IMR-90 (cell line): Measurements from ENCODE around the gene CLCN5. TPM values are rescaled to one million over a fixed set of nuclear protein-coding genes. Genes with fewer than 3 reads are reported as not detected.

ENCODE experiments used
- ATAC-seq: fragments of 200-7000 bp; cut with Tn5 transposase; 2 replicates; pipeline ENCODE4 v1.9.1; 2020; ENCODE audit warnings: low read depth, mild to moderate bottlenecking, moderate library complexity
- BruUV-seq: library from RNA; stranded (reverse); fragments of 400-500 nt; replicated peaks from 2 replicates; lab custom pipeline; 2021; lab: Mats Ljungman, UMichigan
- CTCF ChIA-PET: fragments of 300-600 bp; formaldehyde crosslinking; extraction: SDS; loops from one replicate; lab custom pipeline; 2021; ENCODE audit warnings: antibody characterized with exemption; lab: Yijun Ruan, JAX
- POLR2A ChIA-PET: fragments of 300-600 bp; sonication (Branson Sonifier 250); formaldehyde crosslinking; loops from one replicate; lab custom pipeline; 2022; ENCODE audit warnings: antibody characterized with exemption; ENCODE audit not compliant: unreplicated experiment; lab: Charles Lee
- DNase-seq: peaks from one replicate; pipeline ENCODE4 v3.0.0; 2013
- H2AFZ ChIP-seq: replicated peaks from 2 replicates; pipeline ENCODE3; 2013; ENCODE audit warnings: low read length, mild to moderate bottlenecking; ENCODE audit not compliant: poor library complexity
- H2AK5ac ChIP-seq: 2 replicates; pipeline ENCODE4 v1.6.1; 2013; ENCODE audit warnings: low read depth, low read length, inconsistent platforms
- H2AK9ac ChIP-seq: replicated peaks from 2 replicates; pipeline ENCODE3; 2013; ENCODE audit warnings: mild to moderate bottlenecking, low read depth, low read length, moderate library complexity; ENCODE audit not compliant: poor library complexity
- H2BK120ac ChIP-seq: 2 replicates; pipeline ENCODE4 v1.6.1; 2013; ENCODE audit warnings: low read depth, low read length, inconsistent platforms
- H2BK15ac ChIP-seq: 3 replicates; pipeline ENCODE4 v1.6.1; 2013; ENCODE audit warnings: low read depth, low read length, inconsistent platforms
- H2BK20ac ChIP-seq: 2 replicates; pipeline ENCODE4 v1.6.1; 2013; ENCODE audit warnings: low read depth, mild to moderate bottlenecking, inconsistent platforms, low read length, moderate library complexity
- H2BK5ac ChIP-seq: 2 replicates; pipeline ENCODE4 v1.6.1; 2013; ENCODE audit warnings: mild to moderate bottlenecking, low read depth, low read length, inconsistent platforms; ENCODE audit not compliant: poor library complexity, severe bottlenecking
- H3K14ac ChIP-seq: replicated peaks from 2 replicates; pipeline ENCODE4 v1.6.1; 2013; ENCODE audit warnings: low read depth, low read length, inconsistent platforms
- H3K18ac ChIP-seq: 2 replicates; pipeline ENCODE4 v1.6.1; 2013; ENCODE audit warnings: low read depth, low read length, control low read depth
- H3K23ac ChIP-seq: 2 replicates; pipeline ENCODE4 v1.6.1; 2013; ENCODE audit warnings: low read depth, low read length, inconsistent platforms
- H3K27ac ChIP-seq: 2 replicates; pipeline ENCODE4 v1.5.1; 2013; ENCODE audit warnings: mild to moderate bottlenecking, control low read depth, low read length; ENCODE audit not compliant: insufficient read depth
- H3K27me3 ChIP-seq: 2 replicates; pipeline ENCODE4 v1.6.1; 2013; ENCODE audit warnings: low read length; ENCODE audit not compliant: control insufficient read depth, insufficient read depth
- H3K36me3 ChIP-seq: 2 replicates; pipeline ENCODE4 v1.6.1; 2013; ENCODE audit warnings: low read length, mixed read lengths; ENCODE audit not compliant: control insufficient read depth, insufficient read depth
- H3K4ac ChIP-seq: 2 replicates; pipeline ENCODE4 v1.6.1; 2013; ENCODE audit warnings: low read depth, low read length, inconsistent platforms
- H3K4me1 ChIP-seq: 2 replicates; pipeline ENCODE4 v1.6.1; 2013; ENCODE audit warnings: low read length, mixed read lengths; ENCODE audit not compliant: control insufficient read depth, insufficient read depth
- H3K4me2 ChIP-seq: 2 replicates; pipeline ENCODE4 v1.6.1; 2013; ENCODE audit warnings: low read depth, mild to moderate bottlenecking, control low read depth, low read length, moderate library complexity
- H3K4me3 ChIP-seq: 2 replicates; pipeline ENCODE4 v1.5.1; 2013; ENCODE audit warnings: low read depth, mild to moderate bottlenecking, control low read depth, low read length, moderate library complexity; ENCODE audit not compliant: insufficient read depth
- H3K56ac ChIP-seq: 2 replicates; pipeline ENCODE4 v1.6.1; 2013; ENCODE audit warnings: low read length, inconsistent platforms; ENCODE audit not compliant: insufficient read depth; ENCODE audit errors: extremely low read depth
- H3K79me1 ChIP-seq, 2 experiments: 2 replicates each; pipeline ENCODE4 v1.6.1; 2013; ENCODE audit warnings: low read length in 2 of 2, inconsistent platforms in 1 of 2, low read depth in 1 of 2
- H3K9ac ChIP-seq: 2 replicates; pipeline ENCODE4 v1.6.1; 2013; ENCODE audit warnings: low read depth, low read length, control low read depth
- H3K9me1 ChIP-seq: 2 replicates; pipeline ENCODE4 v1.6.1; 2013; ENCODE audit warnings: low read length, inconsistent platforms; ENCODE audit not compliant: insufficient read depth
- H3K9me3 ChIP-seq: 2 replicates; pipeline ENCODE4 v1.6.1; 2013; ENCODE audit warnings: low read length; ENCODE audit not compliant: control insufficient read depth, insufficient read depth
- H4K20me1 ChIP-seq: 2 replicates; pipeline ENCODE4 v1.6.1; 2013; ENCODE audit warnings: low read length, inconsistent platforms; ENCODE audit not compliant: insufficient read depth
- H4K5ac ChIP-seq: 2 replicates; pipeline ENCODE4 v1.6.1; 2013; ENCODE audit warnings: mild to moderate bottlenecking, low read depth, low read length, control low read depth
- H4K8ac ChIP-seq, 2 experiments: 2 replicates each; pipeline ENCODE4 v1.6.1; 2013; ENCODE audit warnings: low read depth in 2 of 2, low read length in 2 of 2, control low read depth in 1 of 2, inconsistent platforms in 1 of 2
- H4K91ac ChIP-seq: 2 replicates; pipeline ENCODE4 v1.6.1; 2013; ENCODE audit warnings: low read depth, low read length, inconsistent platforms; ENCODE audit not compliant: insufficient read depth
- BHLHE40 ChIP-seq: fragments of 150-350 bp; IDR thresholded peaks from 2 replicates; pipeline ENCODE4 v1.6.1; 2016; ENCODE audit warnings: mild to moderate bottlenecking, low read depth, low read length
- RAD21 ChIP-seq: IDR thresholded peaks from 2 replicates; pipeline ENCODE4 v1.6.1; 2012; ENCODE audit warnings: low read length, improper control_type of control experiment
- WGBS, 2 experiments: methylation state at CpG; one replicate each; pipeline versions ENCODE4 v1.1.5 to v1.1.7; 2013; ENCODE audit warnings: missing lambda C conversion rate in 2 of 2; ENCODE audit not compliant: insufficient read length in 1 of 2; ENCODE audit errors: extremely low coverage in 2 of 2; 5-methylcytosine and 5-hydroxymethylcytosine counted together
- dilution Hi-C: fragments of 300-500 bp; cut with HindIII; formaldehyde crosslinking; loops from one replicate; pipeline ENCODE4 v1.14.3; 2018; ENCODE audit warnings: low sequenced_read_pairs; ENCODE audit not compliant: unreplicated experiment
- in situ Hi-C: fragments of 300-500 bp; cut with MboI; formaldehyde crosslinking; loops from 3 replicates; pipeline ENCODE4 v1.14.3; 2019; ENCODE audit warnings: low sequenced_read_pairs, inconsistent platforms, mixed read lengths
- intact Hi-C: fragments of 100-400 bp; cut with micrococcal nuclease; formaldehyde crosslinking; loops from 2 replicates; pipeline ENCODE4 v1.10.0; 2022
- polyA plus RNA-seq, 3 experiments: library from polyadenylated mRNA; depleted of rRNA; stranded (reverse); fragments of >200 nt; gene quantifications; 2 replicates each; pipeline ENCODE4 v1.2.3, GENCODE V29; 2012; ENCODE audit warnings: low replicate concordance in 1 of 3
- total RNA-seq: library from RNA; depleted of rRNA; stranded (reverse); fragments of >200 nt; gene quantifications from 2 replicates; pipeline ENCODE4 v1.2.3, GENCODE V29; 2012

CLCN5 gene
- total and polyA plus RNA-seq, 2 of the 4 experiments (the other 2 are of a cell fraction): 1.4 to 5.9 TPM

- Histone ChIP-seq H2AFZ (no peak overlapping the region), H2BK120ac (no peak overlapping the region), H2AK5ac (no peak overlapping the region), H3K9me3 (no peaks in the 10 kb centered on the region), H3K18ac (no peak overlapping the region), H3K4me3 (no peak overlapping the region), H2BK5ac (no peak overlapping the region), H3K4ac (no peak overlapping the region), H3K79me1 (no peaks in the 10 kb centered on the region), H2BK20ac (no peak overlapping the region), H3K4me1 (no peaks in the 10 kb centered on the region), H2BK15ac (no peak overlapping the region), H3K36me3 (no peaks in the 10 kb centered on the region), H4K91ac (no peak overlapping the region), H2AK9ac (no peak overlapping the region), H3K56ac (no peak overlapping the region), H4K5ac (no peak overlapping the region), H3K14ac (no peak overlapping the region), H3K9me1 (no peaks in the 10 kb centered on the region), H3K27me3 (peaks cover 5% of the 10 kb centered on the region), H4K20me1 (no peaks in the 10 kb centered on the region), H3K23ac (no peak overlapping the region), H4K8ac (no peak overlapping the region), H3K4me2 (no peak overlapping the region), H3K9ac (no peak overlapping the region), H3K27ac (no peak overlapping the region)
- no peak for TF ChIP-seq RAD21
- no peak for TF ChIP-seq BHLHE40
- dilution Hi-C loops (no loop called here), intact Hi-C loops (no loop called here), in situ Hi-C loops (no loop called here)
- no CpG with 5 or more reads among the region's 1 CpG for WGBS, 2 experiments
- ChIA-PET POLR2A (no interaction called here), CTCF (no interaction called here)
- ATAC-seq: no peak
- DNase-seq: no peak
- BruUV-seq: no TSS peak
Measured at GRCh38 chrX:50103176-50103575, 180.8 kb downstream of the CLCN5 start.
